H1 (cell line): ENCODE results near the gene CEP72. TPM values are rescaled to one million over a fixed set of nuclear protein-coding genes. Genes with fewer than 3 reads are reported as not detected.

Experiments used
- CREB1 ChIP-seq: IDR thresholded peaks from 2 replicates; pipeline ENCODE4 v1.6.1; 2012; ENCODE audit warnings: inconsistent platforms
- JUND ChIP-seq: IDR thresholded peaks from 2 replicates; pipeline ENCODE4 v1.6.1; 2011; ENCODE audit warnings: mild to moderate bottlenecking, improper control_type of control experiment, low read length
- RXRA ChIP-seq: IDR thresholded peaks from 2 replicates; pipeline ENCODE4 v1.6.1; 2011; ENCODE audit warnings: low read depth, mild to moderate bottlenecking, low read length, moderate library complexity; ENCODE audit not compliant: insufficient read depth
- SP1 ChIP-seq: IDR thresholded peaks from 2 replicates; pipeline ENCODE4 v1.6.1; 2011; ENCODE audit warnings: low read depth, low read length
- YY1 ChIP-seq: IDR thresholded peaks from 2 replicates; pipeline ENCODE4 v1.6.1; 2011; ENCODE audit warnings: low read depth, mild to moderate bottlenecking, low read length
- polyA plus RNA-seq, 7 experiments: library from polyadenylated mRNA; depleted of rRNA in 3 of 7; stranded (reverse) in 5 of 7; unstranded in 2 of 7; fragments of >200 nt in 5 of 7; fragments of 200-250 nt in 2 of 7; gene quantifications; 1 replicate in 5 of 7; 2 replicates in 1 of 7; 4 replicates in 1 of 7; pipeline versions ENCODE4 v1.2.1 to v1.2.3, GENCODE V29; 2011 to 2013; ENCODE audit warnings: missing spikeins in 2 of 7, mixed read lengths in 2 of 7
- total RNA-seq: library from RNA; stranded (reverse); fragmentation: NEBNext Ultra II Directional; extraction: Animal tissue kit (Norgen Biotek cat#: 25700); gene quantifications from 2 replicates; pipeline ENCODE4 v1.2.1, GENCODE V29; 2021
- TF ChIP-seq, protein P1 (sequence below), 3 experiments: IDR thresholded peaks; 1 replicate in 2 of 3; 2 replicates in 1 of 3; pipeline versions ENCODE4 v1.5.1 to v1.6.1; 2011; ENCODE audit warnings: low read length in 3 of 3, mild to moderate bottlenecking in 3 of 3, inconsistent platforms in 2 of 3, low read depth in 1 of 3, moderate library complexity in 1 of 3; ENCODE audit not compliant: insufficient read depth in 1 of 3; ENCODE audit errors: control extremely low read depth in 1 of 3
- TF ChIP-seq, protein P2 (sequence below): IDR thresholded peaks from 2 replicates; pipeline ENCODE4 v1.6.1; 2012; ENCODE audit warnings: low read length, inconsistent platforms

Gene CEP72
- total and polyA plus RNA-seq, 2 of the 8 experiments (the other 6 are each of a cell fraction or from before 2014, with no cell fraction given), result 13.1 to 19.6 TPM

DNA sequence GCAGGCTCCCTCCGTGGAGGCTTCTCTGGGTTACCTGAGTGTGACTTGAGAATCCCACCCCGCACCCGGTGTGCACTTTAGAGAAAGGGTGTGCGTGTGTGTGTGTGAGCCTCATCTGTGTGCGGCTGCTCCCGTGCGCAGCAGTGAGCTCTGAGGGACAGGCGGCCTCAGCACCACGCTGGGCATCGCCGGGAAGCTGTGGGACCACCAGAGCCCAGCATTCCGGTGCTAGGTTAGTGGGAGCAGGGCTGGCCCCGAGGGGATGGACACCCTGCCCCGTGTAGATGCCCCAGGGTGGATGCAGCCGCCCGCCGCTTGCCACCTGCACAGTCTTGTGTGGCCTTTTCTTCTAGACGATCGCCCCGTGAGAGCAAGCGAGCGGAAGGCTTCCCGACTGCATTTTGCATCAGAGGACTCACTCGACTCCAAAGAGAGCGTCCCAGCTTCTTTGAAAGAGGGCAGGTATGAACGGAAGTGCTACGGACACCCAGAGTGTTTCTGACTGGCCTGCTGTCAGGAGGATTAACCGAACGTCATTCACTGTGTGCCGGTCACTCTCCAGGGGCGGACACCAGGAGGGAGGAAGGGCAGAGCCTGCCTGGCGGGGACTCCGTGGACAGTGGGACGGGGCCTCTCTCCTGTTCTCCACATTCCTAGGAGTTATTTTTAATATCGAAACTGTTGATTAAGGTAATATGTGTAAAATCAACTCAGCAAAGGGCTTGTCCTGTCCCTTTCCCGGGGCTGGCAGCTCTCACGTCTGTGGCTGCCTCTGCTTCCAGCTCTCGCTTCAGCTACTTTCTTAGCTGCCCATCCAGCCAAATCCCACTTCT, 12.2 kb downstream of the CEP72 start (continued):
- TF ChIP-seq, protein P1, sequence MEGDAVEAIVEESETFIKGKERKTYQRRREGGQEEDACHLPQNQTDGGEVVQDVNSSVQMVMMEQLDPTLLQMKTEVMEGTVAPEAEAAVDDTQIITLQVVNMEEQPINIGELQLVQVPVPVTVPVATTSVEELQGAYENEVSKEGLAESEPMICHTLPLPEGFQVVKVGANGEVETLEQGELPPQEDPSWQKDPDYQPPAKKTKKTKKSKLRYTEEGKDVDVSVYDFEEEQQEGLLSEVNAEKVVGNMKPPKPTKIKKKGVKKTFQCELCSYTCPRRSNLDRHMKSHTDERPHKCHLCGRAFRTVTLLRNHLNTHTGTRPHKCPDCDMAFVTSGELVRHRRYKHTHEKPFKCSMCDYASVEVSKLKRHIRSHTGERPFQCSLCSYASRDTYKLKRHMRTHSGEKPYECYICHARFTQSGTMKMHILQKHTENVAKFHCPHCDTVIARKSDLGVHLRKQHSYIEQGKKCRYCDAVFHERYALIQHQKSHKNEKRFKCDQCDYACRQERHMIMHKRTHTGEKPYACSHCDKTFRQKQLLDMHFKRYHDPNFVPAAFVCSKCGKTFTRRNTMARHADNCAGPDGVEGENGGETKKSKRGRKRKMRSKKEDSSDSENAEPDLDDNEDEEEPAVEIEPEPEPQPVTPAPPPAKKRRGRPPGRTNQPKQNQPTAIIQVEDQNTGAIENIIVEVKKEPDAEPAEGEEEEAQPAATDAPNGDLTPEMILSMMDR (IDR thresholded peaks at IDR 0.05; ENCODE audit: control extremely low read depth in 1 of 3, insufficient read depth in 1 of 3, low read depth in 1 of 3, low read length in 3 of 3), result no peak
- TF ChIP-seq, protein P2, sequence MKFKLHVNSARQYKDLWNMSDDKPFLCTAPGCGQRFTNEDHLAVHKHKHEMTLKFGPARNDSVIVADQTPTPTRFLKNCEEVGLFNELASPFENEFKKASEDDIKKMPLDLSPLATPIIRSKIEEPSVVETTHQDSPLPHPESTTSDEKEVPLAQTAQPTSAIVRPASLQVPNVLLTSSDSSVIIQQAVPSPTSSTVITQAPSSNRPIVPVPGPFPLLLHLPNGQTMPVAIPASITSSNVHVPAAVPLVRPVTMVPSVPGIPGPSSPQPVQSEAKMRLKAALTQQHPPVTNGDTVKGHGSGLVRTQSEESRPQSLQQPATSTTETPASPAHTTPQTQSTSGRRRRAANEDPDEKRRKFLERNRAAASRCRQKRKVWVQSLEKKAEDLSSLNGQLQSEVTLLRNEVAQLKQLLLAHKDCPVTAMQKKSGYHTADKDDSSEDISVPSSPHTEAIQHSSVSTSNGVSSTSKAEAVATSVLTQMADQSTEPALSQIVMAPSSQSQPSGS, result no peak
- TF ChIP-seq JUND (no peak), YY1 (no peak), CREB1 (no peak), SP1 (no peak), RXRA (no peak)
- TF ChIP-seq, all 59 proteins: peak for 0
